ENCODE data around the gene ADAMTSL3.

- TF ChIP-seq USF2 (IDR thresholded peaks at IDR 0.05; ENCODE audit: low read depth, low read length) (no peak), CTCF (conservative IDR thresholded peaks at IDR 0.05; ENCODE audit: low read depth, low read length) (no peak), CEBPB (IDR thresholded peaks at IDR 0.05; ENCODE audit: low read depth, low read length) (no peak)
These were observed 202.0 kb downstream of the ADAMTSL3 start for GRCh38 chr15:83855956-83856355.
